Renal pelvis (tissue), 4 donors: ENCODE results near the gene PLCL1. TPM values are rescaled to one million over a fixed set of nuclear protein-coding genes. Genes with fewer than 3 reads are reported as not detected.

ENCODE experiments used
- DNase-seq: peaks from one replicate; pipeline ENCODE4 v3.0.0-alpha.2; 2013
- polyA plus RNA-seq, 3 donors: library from polyadenylated mRNA; unstranded; fragments of 120-200 nt; gene quantifications; one replicate each; pipeline ENCODE4 v1.2.1, GENCODE V29; 2013; ENCODE audit not compliant: insufficient read length in 3 of 3

The PLCL1 gene
- polyA plus RNA-seq, 3 donors: 13.9 to 16.6 (median 14.2) TPM

DNA sequence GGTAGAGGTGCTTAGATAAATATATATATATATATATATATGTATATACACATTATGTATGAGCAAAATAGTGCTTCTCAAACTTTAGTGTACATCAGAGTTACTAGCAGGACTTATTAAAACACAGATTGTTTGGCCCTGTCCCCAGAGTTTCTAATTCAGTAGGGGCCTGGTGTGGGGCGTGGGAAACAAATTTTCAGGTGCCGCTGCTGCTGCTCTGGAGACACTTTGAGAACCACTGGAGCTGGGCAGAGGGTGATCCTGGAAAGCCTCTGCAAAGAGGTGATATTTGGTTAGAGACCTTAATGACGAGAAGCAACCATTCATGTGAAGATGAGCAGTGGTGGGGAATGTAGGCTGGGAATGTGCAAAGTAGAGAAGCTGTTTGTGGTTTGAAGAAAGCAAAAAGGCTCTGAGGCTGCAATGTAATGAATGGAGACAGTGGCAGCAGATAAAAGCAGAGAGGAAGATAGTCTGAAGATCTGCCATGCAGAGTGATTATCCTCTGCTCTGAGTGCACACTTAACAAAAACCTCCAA lies 142.9 kb downstream of the PLCL1 start:
- no peak for DNase-seq

DNA sequence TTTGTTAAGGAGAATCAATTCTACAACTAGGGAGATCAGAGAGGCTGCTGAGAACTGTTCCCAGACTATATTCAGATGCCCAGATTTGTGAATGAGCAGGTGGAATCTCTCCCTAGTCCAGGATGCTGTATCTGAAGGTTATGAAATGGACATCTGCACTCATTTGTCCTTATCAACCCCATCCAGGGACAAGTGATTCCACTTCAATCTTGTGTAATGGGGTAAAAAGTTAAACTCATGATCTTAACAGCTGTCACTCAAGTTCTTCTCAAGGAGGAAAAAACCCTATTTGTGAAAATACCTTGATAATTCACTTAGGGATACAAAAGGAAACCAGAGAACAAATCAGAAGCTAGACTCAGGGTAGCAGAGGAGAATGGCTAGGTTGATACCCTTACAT lies 144.8 kb downstream of the PLCL1 start:
- DNase-seq: no peak

DNA sequence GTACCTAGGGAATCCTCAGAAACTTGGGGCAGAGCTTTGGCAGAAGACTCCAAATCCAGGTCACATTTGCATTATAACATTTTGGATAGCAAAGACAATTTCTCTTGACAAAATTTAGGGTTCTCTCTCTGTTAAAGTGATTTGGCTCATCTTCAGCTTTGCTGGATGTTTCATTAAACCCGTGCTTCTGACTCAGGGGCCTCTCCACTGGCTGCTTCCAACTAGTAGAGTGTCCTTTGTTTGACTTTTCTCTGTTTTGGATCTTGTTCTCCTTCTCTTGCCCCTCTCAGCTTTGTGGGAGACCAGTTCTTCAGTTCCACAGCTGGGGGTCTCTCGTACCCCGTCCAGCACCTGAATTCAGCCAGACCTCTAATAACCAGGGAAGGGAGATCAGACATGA lies 145.6 kb downstream of the PLCL1 start:
- no peak for DNase-seq

DNA sequence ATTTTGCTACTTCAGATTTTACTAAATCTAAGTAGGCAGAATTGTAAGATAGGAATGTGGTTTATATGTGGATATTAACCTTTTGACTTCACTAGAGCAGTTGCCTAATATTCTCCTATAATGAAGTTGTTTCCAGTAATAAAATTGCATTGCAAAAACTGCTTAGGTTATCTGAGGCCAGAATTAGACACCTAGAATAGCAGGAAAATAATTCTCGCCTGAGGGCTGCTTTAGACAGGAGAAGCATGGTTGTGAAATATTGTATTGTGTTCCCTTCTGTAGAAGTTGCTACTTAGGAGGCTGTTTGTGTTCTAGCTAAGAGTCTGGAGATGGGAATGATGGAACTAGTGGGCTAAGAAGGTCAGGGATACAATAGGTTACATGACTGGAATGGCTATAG lies 146.3 kb downstream of the PLCL1 start:
- DNase-seq: no peak

DNA sequence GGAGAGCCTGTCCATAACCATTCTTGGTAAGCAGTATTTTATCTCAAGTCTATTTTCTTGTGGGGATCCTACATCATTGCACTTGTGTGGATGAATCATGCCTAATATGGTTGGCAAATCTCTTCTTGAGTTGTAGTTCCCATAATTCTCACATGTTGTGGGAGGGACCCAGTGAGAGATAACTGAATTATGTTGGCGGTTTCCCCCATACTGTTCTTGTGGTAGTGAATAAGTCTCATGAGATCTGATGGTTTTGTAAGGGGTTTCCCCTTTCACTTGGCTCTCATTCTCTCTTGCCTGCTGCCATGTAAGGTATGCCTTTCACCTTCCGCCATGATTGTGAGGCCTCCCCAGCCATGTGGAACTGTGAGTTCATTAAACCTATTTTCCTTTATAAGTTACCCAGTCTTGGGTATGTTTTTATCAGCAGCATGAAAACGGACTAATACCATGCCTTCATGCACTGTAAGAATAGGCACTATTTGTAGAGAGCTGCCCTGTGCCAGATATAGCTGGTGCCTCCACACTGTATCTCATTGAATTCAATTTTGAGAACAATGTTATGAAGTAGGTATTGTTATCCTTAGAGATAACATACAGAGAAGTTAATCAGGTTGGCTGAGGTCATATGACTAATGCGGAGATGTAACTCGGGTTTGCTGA lies 148.3 kb downstream of the PLCL1 start:
- DNase-seq: no peak

DNA sequence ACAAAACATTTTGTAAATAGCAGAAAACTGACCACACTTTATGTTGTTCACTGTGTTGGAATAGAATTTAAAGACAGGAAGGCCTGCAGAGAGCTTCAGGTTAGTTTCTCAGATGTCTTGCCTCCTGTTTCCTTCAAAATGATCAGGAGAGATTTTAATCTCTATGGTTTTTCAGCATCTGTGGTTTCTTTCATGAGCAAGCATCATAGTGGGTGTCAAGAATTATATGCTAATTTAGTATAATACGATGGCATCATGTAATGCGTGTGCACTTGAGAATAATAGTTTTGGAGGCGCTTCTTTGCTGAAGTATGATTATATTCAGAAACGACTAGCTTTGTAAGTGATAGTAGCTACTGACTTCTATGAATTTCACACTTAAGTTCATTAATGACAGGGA lies 149.9 kb downstream of the PLCL1 start:
- no peak for DNase-seq

DNA sequence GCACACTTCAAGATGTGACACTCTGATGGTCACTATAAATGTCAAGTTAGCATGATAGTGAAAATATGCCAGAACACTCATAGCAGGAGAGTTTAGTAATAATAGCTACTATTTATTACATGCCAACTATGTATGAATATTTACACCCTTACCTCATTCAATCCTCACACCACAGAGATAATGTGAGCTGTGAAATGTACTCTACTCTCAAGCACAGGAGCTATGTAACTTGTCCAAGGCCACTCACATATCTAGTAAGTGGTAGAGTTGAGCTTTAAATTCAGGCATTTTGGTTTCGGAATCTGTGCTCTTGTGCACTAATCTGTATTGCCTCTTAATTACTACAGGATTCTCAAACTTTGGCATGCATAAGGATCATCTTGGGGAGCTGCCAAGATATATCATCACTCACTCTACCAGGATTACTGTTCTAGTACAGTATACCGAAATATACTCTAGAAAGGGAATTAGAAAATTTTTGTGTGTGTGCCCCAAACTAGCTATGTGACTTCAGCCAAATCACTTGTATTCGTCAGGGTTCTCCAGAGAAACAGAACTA lies 154.3 kb downstream of the PLCL1 start:
- no peak for DNase-seq

DNA sequence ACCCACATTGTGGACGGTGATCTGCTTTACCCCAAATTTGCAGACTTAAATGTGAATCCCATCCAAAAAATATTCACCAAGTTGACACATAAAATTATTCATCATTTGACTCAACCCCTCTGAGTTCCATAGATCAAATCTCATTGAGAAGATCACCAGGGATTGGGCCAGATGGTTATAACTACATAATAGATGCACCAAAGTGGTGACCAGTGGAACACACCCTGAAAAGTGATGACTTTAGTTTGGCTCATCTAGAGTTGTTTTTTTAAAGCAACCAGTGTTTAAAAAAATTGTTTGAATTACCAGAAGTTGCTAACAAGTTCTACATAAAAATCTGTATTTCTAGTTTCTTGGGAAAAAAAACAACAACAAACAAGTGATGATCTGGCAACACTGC lies 155.0 kb downstream of the PLCL1 start:
- no peak for DNase-seq

DNA sequence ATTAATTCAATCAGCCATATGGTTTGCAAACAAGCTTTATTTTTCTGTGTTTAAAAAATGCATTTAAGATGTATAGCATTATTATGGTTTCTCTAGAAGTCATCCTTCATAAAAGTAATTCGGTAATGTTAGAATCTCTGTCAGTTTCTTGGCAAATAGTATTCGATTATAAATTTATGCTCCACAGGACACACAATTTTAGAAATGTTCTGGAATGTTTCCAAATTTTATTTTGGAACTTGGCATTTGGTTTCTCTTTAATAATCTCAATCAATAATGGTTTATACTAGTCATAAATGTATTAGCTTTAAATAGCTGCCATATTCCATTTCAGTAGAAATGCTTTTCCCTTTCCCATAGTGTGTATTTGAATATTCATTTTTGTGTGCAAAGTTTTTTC lies 156.4 kb downstream of the PLCL1 start:
- no peak for DNase-seq

DNA sequence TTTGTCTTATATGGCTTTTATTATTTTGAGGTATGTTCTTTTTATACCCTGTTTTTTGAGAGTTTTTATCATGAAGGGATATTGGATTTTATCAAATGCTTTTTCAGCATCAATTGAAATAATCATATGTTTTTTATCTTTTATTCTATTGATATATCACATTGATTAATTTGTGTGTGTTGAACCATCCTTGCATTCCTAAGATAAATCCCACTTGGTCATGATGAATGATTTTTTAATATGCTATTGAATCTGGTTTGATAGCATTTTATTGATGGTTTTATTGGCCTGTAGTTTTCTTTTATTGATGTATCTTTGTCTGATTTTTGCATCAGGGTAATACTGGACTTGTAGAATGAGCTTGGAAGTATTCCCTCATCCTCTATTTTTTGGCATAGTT lies 160.3 kb downstream of the PLCL1 start:
- DNase-seq: no peak

DNA sequence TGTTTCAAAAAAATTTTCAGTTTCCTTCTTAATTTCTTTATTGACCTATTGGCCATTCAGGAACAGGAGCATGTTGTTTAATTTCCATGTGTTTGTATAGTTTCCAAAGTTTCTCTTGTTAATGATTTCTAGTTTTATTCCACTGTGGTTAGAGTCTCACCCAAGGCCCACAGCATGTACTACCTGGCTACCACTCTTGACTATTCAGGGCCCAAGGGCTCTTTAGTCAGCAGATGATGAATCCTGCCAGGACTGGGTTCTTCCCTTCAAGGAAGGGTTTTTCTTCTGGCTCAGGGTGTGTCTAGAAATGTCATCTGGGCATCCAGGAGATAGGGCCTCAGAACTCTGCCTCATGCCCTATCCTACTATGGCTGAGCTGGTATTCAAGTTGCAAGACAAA lies 161.4 kb downstream of the PLCL1 start:
- no peak for DNase-seq

DNA sequence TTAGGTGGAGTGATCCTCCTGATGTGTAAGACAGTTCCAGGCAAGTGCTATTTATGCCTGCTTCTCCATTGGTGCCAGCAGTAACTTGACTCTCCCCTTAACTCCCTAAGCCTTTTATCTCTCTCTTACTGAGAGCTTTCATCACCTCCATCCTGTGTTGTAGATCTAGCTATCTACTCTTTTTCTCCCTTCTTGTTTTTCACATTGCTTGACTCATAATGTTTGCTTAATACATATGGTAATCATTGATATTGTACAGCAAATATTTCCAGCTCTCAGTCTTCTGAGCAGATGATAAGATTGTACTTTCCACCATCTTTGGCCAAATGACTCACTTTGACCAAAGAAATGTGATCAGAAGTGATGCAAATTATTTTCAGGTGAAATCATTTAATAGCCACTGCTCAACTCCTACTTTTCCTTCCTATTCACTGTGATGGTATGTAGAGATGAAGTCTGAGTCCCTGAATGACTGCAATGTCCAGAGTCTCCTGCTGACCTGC lies 165.0 kb downstream of the PLCL1 start:
- no peak for DNase-seq

DNA sequence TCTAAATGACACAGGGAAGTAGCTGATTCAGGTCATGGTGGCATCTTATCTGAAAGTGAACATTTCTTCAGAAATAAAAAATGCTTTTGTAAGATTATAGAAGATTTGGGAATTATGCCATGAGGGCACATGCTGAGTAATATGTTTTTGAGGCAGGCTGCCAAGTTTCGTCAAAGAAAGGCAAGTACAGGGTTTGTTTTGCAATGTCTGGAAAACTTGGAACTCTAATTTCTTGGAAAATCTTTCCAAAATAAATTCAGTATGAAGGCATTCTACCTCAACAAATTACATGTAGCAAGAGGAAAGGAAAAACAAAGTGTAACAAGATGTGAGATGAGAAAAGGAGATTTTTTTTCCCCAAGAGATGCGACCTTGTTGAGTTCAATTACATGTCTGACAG lies 167.7 kb downstream of the PLCL1 start:
- no peak for DNase-seq

DNA sequence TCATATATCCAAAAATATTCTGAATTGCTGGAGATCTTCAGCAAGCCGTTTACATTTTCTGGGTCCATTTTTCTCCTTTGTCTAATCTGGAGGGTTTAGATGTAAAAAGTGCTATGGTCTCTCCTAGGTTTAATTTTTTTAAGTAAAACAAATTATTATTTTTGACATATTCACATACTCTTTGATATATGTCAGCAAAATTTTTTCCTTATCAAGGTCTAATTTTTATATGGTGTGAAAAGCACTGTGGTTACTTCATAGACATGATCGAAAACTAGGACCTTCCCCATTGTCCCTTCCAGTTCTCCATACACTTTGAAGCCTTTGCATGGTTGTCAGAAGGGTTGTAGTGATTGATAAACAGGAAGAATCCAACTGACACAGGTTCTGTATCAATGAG lies 168.2 kb downstream of the PLCL1 start:
- DNase-seq: no peak

DNA sequence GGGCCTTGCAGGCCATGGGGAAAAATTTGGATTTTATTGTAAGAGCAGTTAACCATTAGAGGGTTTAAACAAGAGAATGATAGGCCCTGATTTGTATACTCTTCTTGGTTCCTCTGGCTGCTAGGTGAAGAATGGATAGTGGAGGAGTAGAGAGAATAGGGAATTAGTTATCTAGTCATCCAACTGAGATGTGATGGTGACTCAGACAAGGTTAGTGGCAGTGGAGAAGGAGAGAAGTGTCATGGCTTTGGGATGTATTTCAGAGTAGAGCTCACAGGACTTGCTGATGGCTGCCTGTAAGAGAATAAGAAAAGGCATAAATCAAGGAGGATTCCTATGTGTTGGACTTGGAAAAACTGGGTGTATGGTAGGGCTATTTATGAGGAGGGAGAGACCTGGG lies 169.4 kb downstream of the PLCL1 start:
- DNase-seq: no peak

DNA sequence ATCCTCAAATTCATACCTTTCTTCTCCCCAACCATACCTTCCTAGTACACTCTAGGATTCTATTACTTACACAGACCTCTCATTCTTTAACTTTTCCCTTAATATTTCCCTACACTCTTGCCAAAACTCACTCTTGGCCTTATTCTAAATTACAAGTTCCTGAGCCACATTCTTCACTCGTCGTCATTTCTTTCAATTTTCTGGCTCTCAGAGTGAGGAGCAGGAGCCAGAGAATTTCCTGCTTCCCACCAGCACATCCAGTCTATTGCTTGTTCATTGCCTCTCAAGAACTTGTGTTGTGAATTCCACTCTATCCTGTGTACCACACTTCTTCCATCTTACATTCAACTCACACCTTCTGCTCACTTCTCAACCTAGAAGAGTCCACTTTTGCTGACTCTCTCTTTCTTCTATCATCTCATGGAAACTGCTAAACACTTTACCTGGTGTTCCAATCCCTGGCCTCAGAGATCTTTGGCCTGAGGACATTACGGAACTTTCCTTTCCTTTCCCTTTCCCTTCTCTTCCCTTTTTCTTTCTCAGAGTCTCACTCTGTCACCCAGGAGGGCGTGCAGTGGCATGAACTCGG lies 171.6 kb downstream of the PLCL1 start:
- DNase-seq: no peak

DNA sequence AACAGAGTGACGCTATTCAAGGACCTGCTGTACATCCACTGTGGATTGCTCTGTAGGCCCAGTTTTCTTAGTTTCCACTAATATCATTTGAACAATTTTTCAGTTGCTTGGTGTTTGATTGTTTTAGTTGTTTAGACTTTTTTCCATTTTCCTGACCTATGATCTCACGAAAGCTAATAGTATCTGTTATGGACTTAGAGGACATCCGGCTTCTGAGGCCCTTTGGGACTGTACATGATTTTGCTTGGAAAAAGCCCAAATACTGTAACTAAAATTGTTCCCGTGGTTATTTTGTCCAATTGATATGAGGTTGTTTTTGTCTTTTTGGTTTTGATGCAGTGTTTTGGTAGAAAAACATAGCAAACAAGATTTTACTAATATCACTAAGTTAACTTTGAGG lies 174.6 kb downstream of the PLCL1 start:
- no peak for DNase-seq

DNA sequence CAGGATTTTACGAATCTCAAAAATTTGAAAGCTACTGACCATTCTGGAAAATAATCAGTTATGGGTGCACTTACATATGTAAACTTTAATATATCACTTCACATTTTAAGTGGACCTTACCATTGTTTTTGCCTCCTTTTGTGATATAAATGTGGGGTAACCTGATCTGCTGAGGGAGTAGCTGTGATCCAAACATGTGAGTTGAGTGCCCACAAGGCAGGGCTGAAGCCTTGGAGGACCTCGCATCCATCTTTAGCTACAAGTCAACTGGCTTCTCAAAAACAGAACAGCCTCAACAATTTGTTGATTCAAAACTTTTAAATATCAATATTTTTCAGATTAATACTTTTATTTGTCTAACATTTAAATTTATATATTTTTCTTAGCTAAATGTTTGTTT lies 178.2 kb downstream of the PLCL1 start:
- DNase-seq: no peak

DNA sequence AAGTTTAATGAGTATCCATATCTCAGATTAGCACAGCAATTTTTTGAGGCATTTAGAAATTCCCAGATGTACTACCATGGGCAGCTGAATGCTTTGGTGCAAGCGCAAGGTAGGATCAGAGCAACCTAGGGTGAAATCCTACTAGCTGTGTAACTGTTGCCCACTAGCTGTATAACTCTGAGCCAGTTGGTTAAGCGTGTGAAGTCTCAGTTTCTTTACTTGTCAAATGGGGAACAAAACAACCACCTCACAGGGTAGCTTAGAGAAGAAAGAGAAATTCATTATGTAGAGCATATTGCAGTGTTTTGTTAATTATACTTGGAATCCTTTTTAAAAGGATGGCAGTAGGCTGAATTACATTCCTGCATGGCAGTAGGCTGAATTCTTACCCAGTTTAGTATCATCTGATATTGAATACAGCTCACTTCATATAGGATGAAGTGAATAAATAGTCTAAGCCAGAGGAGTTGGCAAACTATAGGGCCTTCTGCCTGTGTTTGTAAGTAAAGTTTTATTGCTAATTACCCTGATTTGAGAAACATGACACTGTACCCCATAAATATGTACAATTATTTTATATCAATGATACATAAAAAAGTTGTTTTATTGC lies 180.7 kb downstream of the PLCL1 start:
- no peak for DNase-seq

DNA sequence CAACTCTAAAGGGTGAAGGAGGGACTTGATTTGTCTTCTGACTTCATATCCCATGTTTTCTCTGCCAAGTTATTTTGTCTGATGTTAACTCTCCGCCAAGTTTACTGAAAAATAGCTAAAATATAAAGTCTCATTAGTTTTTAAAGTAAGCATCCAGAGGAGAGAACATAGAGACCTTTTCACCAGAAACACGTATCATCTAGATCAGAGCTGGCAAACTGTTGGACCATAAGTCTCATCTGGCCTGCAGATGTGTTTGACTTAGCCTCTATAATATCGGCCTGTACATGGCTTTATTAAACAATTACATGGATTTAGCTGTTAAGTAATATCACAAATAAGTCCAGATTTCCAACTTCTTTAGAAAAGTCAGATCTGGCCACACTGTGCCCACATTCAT lies 182.6 kb downstream of the PLCL1 start:
- no peak for DNase-seq

DNA sequence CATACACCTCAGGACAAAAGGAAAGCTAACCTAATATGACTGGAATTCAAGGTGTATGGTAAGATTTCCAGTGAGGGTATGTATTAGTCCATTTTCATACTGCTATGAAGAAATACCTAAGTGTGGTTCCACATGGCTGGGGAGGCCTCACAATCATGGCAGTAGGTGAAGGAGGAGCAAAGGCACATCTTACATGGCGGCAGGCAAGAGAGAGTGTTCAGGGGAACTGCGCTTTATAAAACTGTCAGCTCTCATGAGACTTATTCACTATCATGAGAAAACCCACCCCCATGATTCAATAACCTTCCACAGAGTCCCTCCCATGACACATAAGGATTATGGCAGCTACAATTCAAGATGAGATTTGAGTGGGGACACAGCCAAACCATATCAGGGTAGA lies 186.0 kb downstream of the PLCL1 start:
- no peak for DNase-seq

DNA sequence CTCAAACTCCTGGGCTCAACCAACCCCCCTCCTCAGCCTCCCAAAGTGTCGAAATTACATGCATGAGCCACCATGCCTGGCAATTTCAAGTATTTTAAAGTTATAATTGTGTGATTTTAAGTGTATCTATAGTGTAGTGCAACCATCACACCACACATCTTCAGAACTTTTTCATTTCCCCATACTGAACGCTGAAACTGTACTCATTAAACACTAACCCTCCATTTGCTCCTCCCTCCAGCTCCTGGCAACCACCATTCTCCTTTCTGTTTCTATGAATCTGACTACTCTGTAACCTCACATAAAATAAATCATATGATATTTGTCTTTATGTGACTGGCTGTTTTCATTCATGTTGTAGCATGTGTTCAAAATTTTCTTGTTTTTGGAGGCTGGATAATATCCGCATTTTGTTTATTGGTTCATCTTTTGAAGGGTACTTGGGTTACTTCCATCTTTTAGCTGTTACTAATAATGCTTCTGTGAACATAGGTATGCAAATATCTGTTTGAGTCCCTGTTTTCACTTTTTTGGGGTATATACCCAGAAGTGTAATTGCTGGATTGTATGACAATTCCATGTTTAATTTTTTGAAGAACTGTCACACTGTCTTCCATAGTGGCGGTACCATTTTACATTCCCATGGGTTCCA lies 188.2 kb downstream of the PLCL1 start:
- DNase-seq: no peak

DNA sequence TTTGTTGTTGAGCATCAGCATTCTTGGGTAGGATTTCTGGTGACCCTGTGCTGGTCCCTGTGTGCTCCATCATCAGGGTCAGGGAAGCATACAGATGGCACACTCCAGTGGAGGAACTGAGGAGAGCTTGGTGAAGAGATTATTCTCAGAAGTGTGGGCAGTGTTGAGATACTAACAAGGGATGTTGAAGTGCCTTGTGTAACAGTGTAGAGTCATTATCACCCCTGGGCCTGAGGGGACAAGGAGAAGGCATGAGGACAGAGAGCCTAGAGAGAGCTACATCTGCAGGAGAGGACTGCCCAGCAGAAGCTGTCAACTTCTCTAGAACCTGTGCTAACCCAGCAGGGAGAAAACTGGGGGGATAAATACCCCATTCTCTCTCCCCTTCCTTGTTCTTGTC lies 189.0 kb downstream of the PLCL1 start:
- no peak for DNase-seq
